Middle frontal gyrus (tissue), 1 donor: Measurements from ENCODE around the gene SLC9C1.
"Not testable (repeated sequence)": the region's sequence is repeated elsewhere in the genome, so short reads cannot be mapped to it uniquely, and the experiment has no call there.

ENCODE experiments used
- DNase-seq: peaks from one replicate; pipeline ENCODE4 v3.0.0-alpha.2; 2015; ENCODE audit warnings: low spot score; ENCODE audit errors: extremely low spot score

Gene SLC9C1

GRCh38 chr3:112199622-112200316, 94.2 kb downstream of the SLC9C1 start:
- no peak for DNase-seq

- DNase-seq = no peak
These were observed 96.9 kb downstream of the SLC9C1 start for GRCh38 chr3:112197131-112197530.

GRCh38 chr3:112187300-112187699, 106.7 kb downstream of the SLC9C1 start:
- no peak for DNase-seq

- DNase-seq = not testable (repeated sequence)
These were observed 108.5 kb downstream of the SLC9C1 start for GRCh38 chr3:112185423-112186035.

- no peak for DNase-seq
These were observed 118.4 kb downstream of the SLC9C1 start for GRCh38 chr3:112175646-112176045.

- DNase-seq = no peak
These were observed 119.0 kb downstream of the SLC9C1 start for GRCh38 chr3:112175037-112175436.

- no peak for DNase-seq
These were observed 122.9 kb downstream of the SLC9C1 start for GRCh38 chr3:112171144-112171543.

- DNase-seq = no peak
These were observed 124.0 kb downstream of the SLC9C1 start for GRCh38 chr3:112170046-112170445.

- DNase-seq = no peak
These were observed 126.3 kb downstream of the SLC9C1 start for GRCh38 chr3:112167758-112168157.

- DNase-seq = no peak
These were observed 144.9 kb downstream of the SLC9C1 start for GRCh38 chr3:112149136-112149535.

GRCh38 chr3:112143689-112144088, 150.3 kb downstream of the SLC9C1 start:
- DNase-seq = no peak

- DNase-seq = no peak
These were observed 150.8 kb downstream of the SLC9C1 start for GRCh38 chr3:112143251-112143650.

GRCh38 chr3:112141293-112141692, 152.7 kb downstream of the SLC9C1 start:
- no peak for DNase-seq

- no peak for DNase-seq
These were observed 153.4 kb downstream of the SLC9C1 start for GRCh38 chr3:112140584-112140983.

- no peak for DNase-seq
These were observed 155.6 kb downstream of the SLC9C1 start for GRCh38 chr3:112138219-112138969.

- DNase-seq = no peak
These were observed 156.2 kb downstream of the SLC9C1 start for GRCh38 chr3:112137781-112138180.

- peak; percentile 21 for DNase-seq
These were observed 156.9 kb downstream of the SLC9C1 start for GRCh38 chr3:112136959-112137693.

GRCh38 chr3:112136046-112136445, 158.0 kb downstream of the SLC9C1 start:
- no peak for DNase-seq

GRCh38 chr3:112134335-112135124, 159.5 kb downstream of the SLC9C1 start:
- DNase-seq = no peak

GRCh38 chr3:112133626-112134334, 160.2 kb downstream of the SLC9C1 start:
- no peak for DNase-seq
